GM23338 (cell line): Measurements from ENCODE around the gene RPL12. TPM values are rescaled to one million over a fixed set of nuclear protein-coding genes. Genes with fewer than 3 reads are reported as not detected.
A peak's percentile ranks its signal among the peaks of the same experiment; 100 is the strongest.

Source experiments
- ATAC-seq: fragments of 200-7000 bp; cut with Tn5 transposase; 3 replicates; pipeline ENCODE4 v1.9.1; 2020
- DNase-seq: peaks from one replicate; pipeline ENCODE4 v3.0.0-alpha.2; 2015; ENCODE audit warnings: low spot score
- H2AFZ ChIP-seq: fragments of 200-600 bp; sonication (generic); 2 replicates; pipeline ENCODE4 v1.8.0; 2016; ENCODE audit warnings: antibody characterized with exemption, mild to moderate bottlenecking, moderate library complexity
- H3F3A ChIP-seq: fragments of 200-600 bp; sonication (generic); replicated peaks from 2 replicates; pipeline ENCODE4 v1.8.0; 2017; ENCODE audit warnings: antibody characterized with exemption, mixed run types, low read depth
- H3K27ac ChIP-seq: fragments of 200-600 bp; sonication (generic); 2 replicates; pipeline ENCODE4 v1.6.1; 2016; ENCODE audit warnings: low read depth
- H3K27me3 ChIP-seq: fragments of 200-600 bp; sonication (generic); 2 replicates; pipeline ENCODE4 v1.8.0; 2016; ENCODE audit warnings: mild to moderate bottlenecking, mixed run types, moderate library complexity; ENCODE audit not compliant: insufficient read depth
- H3K36me3 ChIP-seq: fragments of 200-600 bp; sonication (generic); 2 replicates; pipeline ENCODE4 v1.8.0; 2016; ENCODE audit warnings: mild to moderate bottlenecking; ENCODE audit not compliant: insufficient read depth
- H3K4me1 ChIP-seq: fragments of 200-600 bp; sonication (generic); 2 replicates; pipeline ENCODE4 v1.8.0; 2016; ENCODE audit warnings: mild to moderate bottlenecking, moderate library complexity; ENCODE audit not compliant: insufficient read depth
- H3K4me2 ChIP-seq: fragments of 200-600 bp; sonication (generic); 2 replicates; pipeline ENCODE4 v1.7.1; 2017; ENCODE audit warnings: mixed run types
- H3K4me3 ChIP-seq: fragments of 200-600 bp; sonication (generic); 2 replicates; pipeline ENCODE4 v1.6.1; 2016; ENCODE audit warnings: mixed run types
- H3K79me2 ChIP-seq: fragments of 200-600 bp; sonication (generic); replicated peaks from 2 replicates; pipeline ENCODE4 v1.8.0; 2017; ENCODE audit warnings: mild to moderate bottlenecking; ENCODE audit not compliant: insufficient read depth
- H3K9me2 ChIP-seq: fragments of 200-600 bp; sonication (generic); 2 replicates; pipeline ENCODE4 v1.8.0; 2017; ENCODE audit not compliant: insufficient read depth
- H4K20me1 ChIP-seq: fragments of 200-600 bp; sonication (generic); replicated peaks from 2 replicates; pipeline ENCODE4 v1.8.0; 2017; ENCODE audit warnings: mild to moderate bottlenecking; ENCODE audit not compliant: insufficient read depth
- H3K27ac Mint-ChIP-seq: 2 replicates; pipeline ENCODE4 v1.8.0; 2020; ENCODE audit warnings: inconsistent platforms, mild to moderate bottlenecking, moderate library complexity, mixed read lengths
- H3K27me3 Mint-ChIP-seq: 3 replicates; pipeline ENCODE4 v1.8.0; 2022; ENCODE audit warnings: low read depth, mild to moderate bottlenecking, moderate library complexity, mixed read lengths, inconsistent platforms; ENCODE audit not compliant: insufficient read depth, poor library complexity
- H3K36me3 Mint-ChIP-seq: 3 replicates; pipeline ENCODE4 v1.8.0; 2021; ENCODE audit warnings: low read depth, mild to moderate bottlenecking, inconsistent platforms, moderate library complexity, mixed read lengths
- H3K4me1 Mint-ChIP-seq: 3 replicates; pipeline ENCODE4 v1.8.0; 2020; ENCODE audit warnings: mild to moderate bottlenecking, inconsistent platforms, mixed read lengths
- H3K4me3 Mint-ChIP-seq: 3 replicates; pipeline ENCODE4 v1.8.0; 2021; ENCODE audit warnings: moderate library complexity, mild to moderate bottlenecking, inconsistent platforms, mixed read lengths
- H3K9me3 Mint-ChIP-seq: 3 replicates; pipeline ENCODE4 v1.8.0; 2020; ENCODE audit warnings: moderate library complexity, mild to moderate bottlenecking, inconsistent platforms, mixed read lengths
- CREB1 ChIP-seq: fragments of 250-450 bp; sonication (Bioruptor Pico); IDR thresholded peaks from 2 replicates; pipeline ENCODE4 v1.5.0; 2020; ENCODE audit warnings: low read depth, mild to moderate bottlenecking, moderate library complexity
- CTCF ChIP-seq, 2 experiments: fragments of 200-600 bp in 1 of 2; sonication (generic) in 1 of 2; conservative IDR thresholded peaks; 2 replicates each; pipeline versions ENCODE4 v1.5.1 to v1.6.1; 2016 to 2017; ENCODE audit warnings: antibody characterized with exemption in 2 of 2, low read depth in 2 of 2, mild to moderate bottlenecking in 2 of 2, moderate library complexity in 1 of 2
- EZH2 ChIP-seq: fragments of 200-600 bp; sonication (generic); IDR thresholded peaks from one replicate; pipeline ENCODE4 v1.8.0; 2017; ENCODE audit warnings: antibody characterized with exemption, mild to moderate bottlenecking, low read depth; ENCODE audit not compliant: unreplicated experiment
- EZH2phosphoT487 ChIP-seq: fragments of 200-600 bp; sonication (generic); IDR thresholded peaks from one replicate; pipeline ENCODE4 v1.8.1; 2018; ENCODE audit warnings: antibody characterized with exemption; ENCODE audit not compliant: unreplicated experiment
- JUNB ChIP-seq: IDR thresholded peaks from one replicate; pipeline ENCODE4 v1.6.1; 2016; ENCODE audit warnings: antibody characterized with exemption; ENCODE audit not compliant: unreplicated experiment
- ZNF331 ChIP-seq: fragments of 250-450 bp; sonication (Bioruptor Pico); IDR thresholded peaks from 2 replicates; pipeline ENCODE4 v1.5.0; 2020; ENCODE audit warnings: low read depth, mild to moderate bottlenecking, moderate library complexity
- ZNF462 ChIP-seq: fragments of 250-450 bp; sonication (Bioruptor Pico); IDR thresholded peaks from 2 replicates; pipeline ENCODE4 v1.5.0; 2020; ENCODE audit warnings: mild to moderate bottlenecking, moderate library complexity
- polyA plus RNA-seq: library from polyadenylated mRNA; unstranded; fragments of >200 nt; fragmentation: Nextera tagmentation; extraction: Ambion mirVana; gene quantifications from 2 replicates; pipeline ENCODE4 v1.2.1, GENCODE V29; 2016
- total RNA-seq: library from RNA; depleted of rRNA; stranded (reverse); fragments of >200 nt; shearing (Covaris generic); gene quantifications from 2 replicates; pipeline ENCODE4 v1.2.3, GENCODE V29; 2014

The RPL12 gene
- total and polyA plus RNA-seq, 2 experiments from 2014 or later = 2,121 to 2,596 TPM

GRCh38 chr9:127418037-127418471 lies 33.2 kb downstream of the RPL12 start:
- 0 out of 2 replicates have a peak overlapping the region, but pooled peaks have one; percentile 75 for H3K4me2 ChIP-seq
- no peak overlapping the region for H2AFZ ChIP-seq
- no peaks in the 10 kb centered on the region for H3K9me2 ChIP-seq
- H3K27me3 ChIP-seq = no peaks in the 10 kb centered on the region
- peak overlapping the region; percentile 30; the same call in 1 of the 3 replicates for H3K4me3 Mint-ChIP-seq
- H3K4me1 Mint-ChIP-seq = peaks cover 23% of the 10 kb centered on the region
- no peaks in the 10 kb centered on the region for H3K36me3 ChIP-seq
- H4K20me1 ChIP-seq = no peaks in the 10 kb centered on the region
- TF ChIP-seq CTCF (conservative IDR thresholded peaks at IDR 0.05; ENCODE audit: low read depth in 2 of 2) = peak; percentile 51 to 70
- TF ChIP-seq EZH2 = no peak
- peak; percentile 92 for DNase-seq
- no peak overlapping the region for H3K27ac ChIP-seq
- H3K27me3 Mint-ChIP-seq = peaks cover 13% of the 10 kb centered on the region
- 0 out of 2 replicates have a peak, but pooled peaks cover 6% of the 10 kb centered on the region for H3F3A ChIP-seq
- 0 out of 2 replicates have a peak, but pooled peaks cover 2% of the 10 kb centered on the region for H3K79me2 ChIP-seq
- peak; percentile 98 for ATAC-seq
- H3K9me3 Mint-ChIP-seq = no peaks in the 10 kb centered on the region
- H3K27ac Mint-ChIP-seq = no peak overlapping the region
- H3K36me3 Mint-ChIP-seq = peaks cover 6% of the 10 kb centered on the region; the same call in 1 of the 3 replicates
- H3K4me1 ChIP-seq = peaks cover 6% of the 10 kb centered on the region; the same call in 1 of the 2 replicates
- H3K4me3 ChIP-seq = no peak overlapping the region

GRCh38 chr9:127417131-127418036 lies 33.8 kb downstream of the RPL12 start:
- Histone ChIP-seq H3K79me2 (no peaks in the 10 kb centered on the region), H4K20me1 (no peaks in the 10 kb centered on the region), H3K36me3 (no peaks in the 10 kb centered on the region), H3F3A (0 out of 2 replicates have a peak, but pooled peaks cover 6% of the 10 kb centered on the region), H3K4me2 (no peak overlapping the region), H3K27me3 (no peaks in the 10 kb centered on the region), H2AFZ (no peak overlapping the region), H3K4me3 (no peak overlapping the region), H3K27ac (no peak overlapping the region), H3K4me1 (peaks cover 6% of the 10 kb centered on the region; the same call in 1 of the 2 replicates), H3K9me2 (no peaks in the 10 kb centered on the region)
- DNase-seq (no peak), ATAC-seq (peak; percentile 6; the same call in 1 of the 3 replicates)
- Mint-ChIP-seq H3K36me3 (peaks cover 6% of the 10 kb centered on the region; the same call in 1 of the 3 replicates), H3K9me3 (no peaks in the 10 kb centered on the region), H3K27ac (no peak overlapping the region), H3K4me3 (no peak overlapping the region), H3K27me3 (peaks cover 13% of the 10 kb centered on the region), H3K4me1 (peaks cover 20% of the 10 kb centered on the region)
- TF ChIP-seq ZNF331 (CRISPR knock-in tag) = no peak
- TF ChIP-seq EZH2phosphoT487 = no peak
- no peak for TF ChIP-seq CREB1 (CRISPR knock-in tag)
- no peak for TF ChIP-seq ZNF462 (CRISPR knock-in tag)
- TF ChIP-seq EZH2 = no peak
- TF ChIP-seq JUNB = no peak
